A549 (cell line): ENCODE results near the gene ZNF428. TPM values are rescaled to one million over a fixed set of nuclear protein-coding genes. Genes with fewer than 3 reads are reported as not detected.

Experiments
- ATAC-seq, 2 experiments: fragments of 200-7000 bp in 1 of 2; fragments of >200 bp in 1 of 2; cut with Nextera tagmentation in 1 of 2; cut with Tn5 transposase in 1 of 2; 3 replicates each; pipeline versions ENCODE4 v1.8.0 to v1.9.1; 2018 to 2020; ENCODE audit warnings: mild to moderate bottlenecking in 1 of 2, moderate library complexity in 1 of 2
- CTCF ChIA-PET: fragments of 300-600 bp; sonication (Branson Sonifier 250); formaldehyde crosslinking; extraction: SDS; loops from one replicate; lab custom pipeline; 2021; ENCODE audit warnings: antibody characterized with exemption, inconsistent platforms; lab: Yijun Ruan, JAX
- POLR2A ChIA-PET: fragments of 350-600 bp; formaldehyde crosslinking; extraction: SDS; loops from one replicate; lab custom pipeline; 2021; ENCODE audit warnings: antibody characterized with exemption, inconsistent platforms; lab: Yijun Ruan, JAX
- DNase-seq, 2 experiments: peaks; one replicate each; pipeline versions ENCODE4 v3.0.0 to v3.0.0-alpha.2; 2011 to 2016; ENCODE audit warnings: low read depth in 1 of 2, low spot score in 1 of 2
- FAIRE-seq: peaks from 2 replicates; lab custom pipeline; 2011; peaks lifted over from hg19 to GRCh38; lab: Jason Lieb, UNC
- H3K27ac ChIP-seq, 2 experiments: fragments of >200 bp; sonication (Bioruptor Twin); formaldehyde crosslinking; 3 replicates each; pipeline ENCODE4 v1.5.1; 2016 to 2017
- H3K4me1 ChIP-seq: fragments of >200 bp; sonication (Bioruptor Twin); formaldehyde crosslinking; 3 replicates; pipeline ENCODE4 v1.6.1; 2016
- H3K4me2 ChIP-seq: fragments of >200 bp; sonication (Bioruptor Twin); formaldehyde crosslinking; 3 replicates; pipeline ENCODE4 v1.6.1; 2016
- H3K4me3 ChIP-seq: fragments of >200 bp; sonication (Bioruptor Twin); formaldehyde crosslinking; 3 replicates; pipeline ENCODE4 v1.5.1; 2016
- H3K9me3 ChIP-seq: fragments of >200 bp; sonication (Bioruptor Twin); formaldehyde crosslinking; 3 replicates; pipeline ENCODE4 v1.6.1; 2016
- CHD2 ChIP-seq: fragments of 150-350 bp; IDR thresholded peaks from 2 replicates; pipeline ENCODE4 v1.6.1; 2014; ENCODE audit warnings: low read length; ENCODE audit not compliant: partially characterized antibody
- EHF ChIP-seq: fragments of 250-450 bp; sonication (Bioruptor Pico); IDR thresholded peaks from 2 replicates; pipeline ENCODE4 v1.5.0; 2020; ENCODE audit warnings: mild to moderate bottlenecking
- HOXA7 ChIP-seq: fragments of 250-450 bp; sonication (Bioruptor Pico); IDR thresholded peaks from 2 replicates; pipeline ENCODE4 v1.5.0; 2020; ENCODE audit warnings: mild to moderate bottlenecking, moderate library complexity
- JUN ChIP-seq, 2 experiments: fragments of >200 bp; sonication (Bioruptor Twin); formaldehyde crosslinking; IDR thresholded peaks; 2 replicates in 1 of 2; 3 replicates in 1 of 2; pipeline ENCODE4 v1.6.1; 2016 to 2017
- MAFK ChIP-seq: fragments of 450-650 bp; IDR thresholded peaks from 2 replicates; pipeline ENCODE4 v1.6.1; 2014; ENCODE audit not compliant: partially characterized antibody
- NR3C1 ChIP-seq: fragments of >200 bp; sonication (Bioruptor Twin); formaldehyde crosslinking; IDR thresholded peaks from 3 replicates; pipeline ENCODE4 v1.6.1; 2017
- RARB ChIP-seq: fragments of 250-450 bp; sonication (Bioruptor Pico); IDR thresholded peaks from 2 replicates; pipeline ENCODE4 v1.8.0; 2021; ENCODE audit warnings: mild to moderate bottlenecking, moderate library complexity
- RNF2 ChIP-seq: fragments of 200-600 bp; sonication (generic); IDR thresholded peaks from 2 replicates; pipeline ENCODE4 v1.6.1; 2016; ENCODE audit warnings: low read depth, mild to moderate bottlenecking, antibody characterized with exemption, moderate library complexity, borderline replicate concordance
- WGBS: methylation state at CpG from one replicate; pipeline ENCODE4 v1.1.6; 2017; ENCODE audit errors: missing lambda C conversion rate; 5-methylcytosine and 5-hydroxymethylcytosine counted together
- polyA plus RNA-seq, 4 experiments: library from polyadenylated mRNA; depleted of rRNA in 3 of 4; stranded (reverse); fragments of >200 nt; fragmentation: RNase III in 1 of 4; extraction: RNeasy Plus Mini Kit Qiagen cat#74134 plus additional on column Dnase treatment in 1 of 4; gene quantifications; 2 replicates in 3 of 4; 3 replicates in 1 of 4; pipeline ENCODE4 v1.2.3, GENCODE V29; 2011 to 2017
- TF ChIP-seq, protein P1 (sequence below): fragments of 200-600 bp; sonication (generic); IDR thresholded peaks from 2 replicates; pipeline ENCODE4 v1.6.1; 2016; ENCODE audit warnings: antibody characterized with exemption, mild to moderate bottlenecking, moderate library complexity
- TF ChIP-seq, protein P2 (sequence below): IDR thresholded peaks from 2 replicates; pipeline ENCODE4 v1.6.1; 2012
- TF ChIP-seq, protein P3 (sequence below): fragments of >200 bp; sonication (Bioruptor Twin); formaldehyde crosslinking; IDR thresholded peaks from 3 replicates; pipeline ENCODE4 v1.5.1; 2016

Gene ZNF428
- polyA plus RNA-seq, 2 of the 4 experiments (the other 2 are of a cell fraction) = 22.9 to 52.4 TPM

DNA sequence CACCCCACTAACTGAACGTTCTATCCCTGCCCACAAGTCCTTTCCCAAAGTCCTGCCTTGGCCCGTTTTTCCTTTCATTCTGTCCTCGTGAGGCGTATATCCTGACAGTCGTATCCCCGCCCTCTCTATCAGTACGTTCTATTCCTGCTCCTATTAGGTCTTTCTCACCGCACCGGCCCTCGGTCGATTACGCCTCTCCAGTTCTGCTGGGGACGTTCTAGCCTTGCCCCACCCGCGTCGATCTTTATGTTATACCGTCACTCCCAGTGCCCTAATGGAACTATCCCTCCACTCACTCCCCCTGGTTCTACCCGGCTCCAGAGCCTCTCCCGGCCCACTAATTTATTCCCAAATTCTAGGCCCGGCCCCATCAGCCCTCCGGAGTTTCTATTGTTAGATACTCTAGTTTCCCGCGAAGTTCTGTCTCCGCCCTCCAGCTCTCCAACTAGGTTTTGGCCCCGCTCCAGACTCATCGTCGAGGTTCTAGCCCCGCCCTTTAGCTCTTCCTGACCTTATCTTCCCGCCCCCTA is 48.5 kb upstream of the ZNF428 start (continued):
- TF ChIP-seq, protein P1, sequence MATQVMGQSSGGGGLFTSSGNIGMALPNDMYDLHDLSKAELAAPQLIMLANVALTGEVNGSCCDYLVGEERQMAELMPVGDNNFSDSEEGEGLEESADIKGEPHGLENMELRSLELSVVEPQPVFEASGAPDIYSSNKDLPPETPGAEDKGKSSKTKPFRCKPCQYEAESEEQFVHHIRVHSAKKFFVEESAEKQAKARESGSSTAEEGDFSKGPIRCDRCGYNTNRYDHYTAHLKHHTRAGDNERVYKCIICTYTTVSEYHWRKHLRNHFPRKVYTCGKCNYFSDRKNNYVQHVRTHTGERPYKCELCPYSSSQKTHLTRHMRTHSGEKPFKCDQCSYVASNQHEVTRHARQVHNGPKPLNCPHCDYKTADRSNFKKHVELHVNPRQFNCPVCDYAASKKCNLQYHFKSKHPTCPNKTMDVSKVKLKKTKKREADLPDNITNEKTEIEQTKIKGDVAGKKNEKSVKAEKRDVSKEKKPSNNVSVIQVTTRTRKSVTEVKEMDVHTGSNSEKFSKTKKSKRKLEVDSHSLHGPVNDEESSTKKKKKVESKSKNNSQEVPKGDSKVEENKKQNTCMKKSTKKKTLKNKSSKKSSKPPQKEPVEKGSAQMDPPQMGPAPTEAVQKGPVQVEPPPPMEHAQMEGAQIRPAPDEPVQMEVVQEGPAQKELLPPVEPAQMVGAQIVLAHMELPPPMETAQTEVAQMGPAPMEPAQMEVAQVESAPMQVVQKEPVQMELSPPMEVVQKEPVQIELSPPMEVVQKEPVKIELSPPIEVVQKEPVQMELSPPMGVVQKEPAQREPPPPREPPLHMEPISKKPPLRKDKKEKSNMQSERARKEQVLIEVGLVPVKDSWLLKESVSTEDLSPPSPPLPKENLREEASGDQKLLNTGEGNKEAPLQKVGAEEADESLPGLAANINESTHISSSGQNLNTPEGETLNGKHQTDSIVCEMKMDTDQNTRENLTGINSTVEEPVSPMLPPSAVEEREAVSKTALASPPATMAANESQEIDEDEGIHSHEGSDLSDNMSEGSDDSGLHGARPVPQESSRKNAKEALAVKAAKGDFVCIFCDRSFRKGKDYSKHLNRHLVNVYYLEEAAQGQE = no peak
- TF ChIP-seq, protein P2, sequence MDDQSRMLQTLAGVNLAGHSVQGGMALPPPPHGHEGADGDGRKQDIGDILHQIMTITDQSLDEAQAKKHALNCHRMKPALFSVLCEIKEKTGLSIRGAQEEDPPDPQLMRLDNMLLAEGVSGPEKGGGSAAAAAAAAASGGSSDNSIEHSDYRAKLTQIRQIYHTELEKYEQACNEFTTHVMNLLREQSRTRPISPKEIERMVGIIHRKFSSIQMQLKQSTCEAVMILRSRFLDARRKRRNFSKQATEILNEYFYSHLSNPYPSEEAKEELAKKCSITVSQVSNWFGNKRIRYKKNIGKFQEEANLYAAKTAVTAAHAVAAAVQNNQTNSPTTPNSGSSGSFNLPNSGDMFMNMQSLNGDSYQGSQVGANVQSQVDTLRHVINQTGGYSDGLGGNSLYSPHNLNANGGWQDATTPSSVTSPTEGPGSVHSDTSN = no peak
- TF ChIP-seq RARB (CRISPR knock-in tag) = no peak
- TF ChIP-seq MAFK = no peak
- TF ChIP-seq, protein P3, sequence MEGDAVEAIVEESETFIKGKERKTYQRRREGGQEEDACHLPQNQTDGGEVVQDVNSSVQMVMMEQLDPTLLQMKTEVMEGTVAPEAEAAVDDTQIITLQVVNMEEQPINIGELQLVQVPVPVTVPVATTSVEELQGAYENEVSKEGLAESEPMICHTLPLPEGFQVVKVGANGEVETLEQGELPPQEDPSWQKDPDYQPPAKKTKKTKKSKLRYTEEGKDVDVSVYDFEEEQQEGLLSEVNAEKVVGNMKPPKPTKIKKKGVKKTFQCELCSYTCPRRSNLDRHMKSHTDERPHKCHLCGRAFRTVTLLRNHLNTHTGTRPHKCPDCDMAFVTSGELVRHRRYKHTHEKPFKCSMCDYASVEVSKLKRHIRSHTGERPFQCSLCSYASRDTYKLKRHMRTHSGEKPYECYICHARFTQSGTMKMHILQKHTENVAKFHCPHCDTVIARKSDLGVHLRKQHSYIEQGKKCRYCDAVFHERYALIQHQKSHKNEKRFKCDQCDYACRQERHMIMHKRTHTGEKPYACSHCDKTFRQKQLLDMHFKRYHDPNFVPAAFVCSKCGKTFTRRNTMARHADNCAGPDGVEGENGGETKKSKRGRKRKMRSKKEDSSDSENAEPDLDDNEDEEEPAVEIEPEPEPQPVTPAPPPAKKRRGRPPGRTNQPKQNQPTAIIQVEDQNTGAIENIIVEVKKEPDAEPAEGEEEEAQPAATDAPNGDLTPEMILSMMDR = no peak
- no peak for TF ChIP-seq NR3C1

DNA sequence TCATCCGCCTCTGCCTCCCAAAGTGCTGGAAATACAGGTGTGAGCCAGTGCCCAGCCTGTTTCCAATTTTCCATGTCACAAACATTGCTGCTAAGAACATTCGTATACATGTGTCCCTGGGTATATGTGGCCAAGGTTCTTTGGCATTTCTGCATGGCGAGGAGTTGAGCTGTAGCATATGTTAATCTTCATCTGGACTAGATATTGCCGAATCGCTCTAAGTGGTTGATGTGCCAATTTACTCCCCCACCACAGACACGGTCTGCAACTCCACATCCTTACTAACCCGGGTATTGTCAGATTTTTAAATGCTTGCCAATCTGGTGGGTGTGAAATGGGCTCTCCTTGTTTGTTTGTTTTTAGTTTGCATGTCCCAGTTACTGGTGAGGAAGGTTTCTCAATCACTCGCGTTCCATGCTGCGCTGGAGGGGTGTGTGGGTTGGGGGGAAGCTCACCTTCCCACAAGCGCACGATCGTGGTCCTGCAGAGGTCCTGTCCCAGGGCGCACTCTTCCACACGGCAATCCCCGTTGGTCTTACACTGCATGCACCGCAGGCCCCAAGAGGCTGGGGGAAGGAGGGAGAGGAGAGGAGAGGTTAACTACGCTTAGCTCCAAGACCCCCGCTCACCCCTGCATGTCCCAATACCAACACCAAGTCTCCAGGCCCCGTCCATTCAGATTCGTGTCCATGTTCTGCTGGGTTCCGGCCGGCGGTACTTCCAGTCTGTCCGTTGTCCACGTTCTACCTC is 47.9 kb upstream of the ZNF428 start:
- Histone ChIP-seq H3K4me2 (peak overlapping the region; percentile 63; the same call in 2 of the 3 replicates), H3K27ac (peak overlapping the region in 1 of 2 experiments; percentile 70; a peak in 1 of 6 replicates), H3K9me3 (no peaks in the 10 kb centered on the region), H3K4me1 (peaks cover 21% of the 10 kb centered on the region), H3K4me3 (no peak overlapping the region; the same call in 2 of the 3 replicates)
- TF ChIP-seq EHF (CRISPR knock-in tag) = no peak
- FAIRE-seq (no peak), DNase-seq (no peak), ATAC-seq (no peak)
- ChIA-PET POLR2A (interaction anchor here (0.5 to 1.7 kb wide), 4 partner anchors 26 to 219 kb away, joined by 3 to 9 read pairs (median 7); partner anchors contain the start of gene ZNF575), CTCF (interaction anchor here (1.1 to 2.6 kb wide), 4 partner anchors 9 to 131 kb away, joined by 3 to 16 read pairs (median 6); no protein-coding TSS in a partner anchor)
- WGBS = 95% methylated on average over 26 of the region's 26 CpGs

DNA sequence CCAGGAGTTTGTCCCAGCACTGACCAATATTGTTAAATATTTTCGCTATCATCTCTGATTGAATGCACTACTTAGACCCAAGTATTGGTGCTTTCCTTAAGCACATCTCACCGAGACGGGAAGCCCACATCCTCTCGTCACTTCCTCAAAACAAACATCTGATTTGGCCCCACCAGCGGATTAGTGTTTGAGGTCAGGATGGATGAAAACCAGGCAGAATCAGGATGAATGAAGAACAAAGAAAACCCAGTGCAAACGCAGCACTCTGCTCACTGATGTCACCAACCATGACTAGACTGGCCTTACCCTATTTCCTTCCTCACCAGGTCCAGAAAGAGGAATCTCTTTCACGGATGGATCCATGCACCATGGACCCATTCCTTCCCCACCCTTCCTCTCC is 44.6 kb upstream of the ZNF428 start:
- no peak overlapping the region for H3K27ac ChIP-seq
- H3K4me3 ChIP-seq = no peak overlapping the region
- H3K4me1 ChIP-seq = 0 out of 3 replicates have a peak, but pooled peaks cover 3% of the 10 kb centered on the region
- no peak overlapping the region for H3K4me2 ChIP-seq
- ChIA-PET CTCF (interaction anchor here (2.0 kb wide), 1 partner anchor 11 kb away, joined by 9 read pairs; no protein-coding TSS in a partner anchor), POLR2A (no interaction called here)
- H3K9me3 ChIP-seq = no peaks in the 10 kb centered on the region
- WGBS = 89% methylated on average over 7 of the region's 7 CpGs
- TF ChIP-seq NR3C1 (no peak), HOXA7 (no peak), EHF (CRISPR knock-in tag) (no peak), RNF2 (no peak), CHD2 (no peak), JUN (IDR thresholded peaks at IDR 0.05) (no peak)
- DNase-seq (no peak), FAIRE-seq (no peak), ATAC-seq (no peak)
